HG03520 (cell line): ENCODE results near the gene TAS2R30.
"Not testable (repeated sequence)": the region's sequence is repeated elsewhere in the genome, so short reads cannot be mapped to it uniquely, and the experiment has no call there.

ENCODE experiments used
- ATAC-seq: cut with Tn5 transposase; IDR thresholded peaks from one replicate; pipeline ENCODE4 v1.9.1; 2021; ENCODE audit warnings: mild to moderate bottlenecking, moderate library complexity; ENCODE audit not compliant: unreplicated experiment

Gene TAS2R30

DNA sequence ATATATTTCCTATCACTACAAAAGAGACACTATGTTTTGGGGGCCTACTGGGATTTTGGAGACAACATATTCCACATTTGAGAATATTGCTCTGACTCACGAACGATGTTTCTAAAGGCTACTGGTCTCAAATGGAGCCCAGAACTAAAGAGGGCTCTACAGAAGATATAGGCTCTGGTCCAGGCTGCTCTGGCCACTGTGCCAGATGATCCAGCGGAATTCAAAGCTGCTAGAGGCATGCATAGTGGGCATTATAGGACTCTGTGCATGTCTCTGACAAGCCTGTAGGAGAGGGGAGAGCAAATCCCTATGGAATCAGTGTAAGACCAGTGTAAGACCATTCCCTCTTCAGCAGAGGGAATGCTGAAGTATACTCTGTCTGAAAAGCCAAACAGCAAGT, 4.1 kb downstream of the TAS2R30 start:
- no peak for ATAC-seq

DNA sequence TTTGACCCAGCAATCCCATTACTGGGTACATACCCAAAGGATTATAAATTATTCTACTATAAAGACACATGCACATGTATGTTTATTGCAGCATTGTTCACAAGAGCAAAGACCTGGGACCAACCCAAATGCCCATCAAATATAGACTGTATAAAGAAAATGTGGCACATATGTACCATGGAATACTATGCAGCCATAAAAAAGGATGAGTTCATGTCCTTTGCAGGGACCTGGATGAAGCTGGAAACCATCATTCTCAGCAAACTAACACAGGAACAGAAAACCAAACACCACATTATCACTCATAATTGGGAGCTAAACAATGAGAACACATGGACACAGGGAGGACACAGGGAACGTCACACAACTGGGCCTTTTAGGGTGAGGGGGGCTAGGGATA, 20.3 kb downstream of the TAS2R30 start:
- not testable (repeated sequence) for ATAC-seq

DNA sequence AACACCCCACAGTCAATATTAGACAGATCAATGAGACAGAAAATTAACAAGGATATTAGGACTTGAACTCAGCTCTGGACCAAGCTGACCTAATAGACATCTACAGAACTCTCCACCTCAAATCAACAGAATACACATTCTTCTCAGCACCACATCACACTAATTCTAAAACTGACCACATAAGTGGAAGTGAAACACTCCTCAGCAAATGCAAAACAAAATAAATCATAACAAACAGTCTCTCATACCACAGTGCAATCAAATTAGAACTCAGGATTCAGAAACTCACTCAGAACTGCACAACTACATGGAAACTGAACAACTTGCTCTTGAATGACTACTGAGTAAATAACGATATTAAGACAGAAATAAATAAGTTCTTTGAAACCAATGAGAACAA, 23.2 kb downstream of the TAS2R30 start:
- ATAC-seq: not testable (repeated sequence)

DNA sequence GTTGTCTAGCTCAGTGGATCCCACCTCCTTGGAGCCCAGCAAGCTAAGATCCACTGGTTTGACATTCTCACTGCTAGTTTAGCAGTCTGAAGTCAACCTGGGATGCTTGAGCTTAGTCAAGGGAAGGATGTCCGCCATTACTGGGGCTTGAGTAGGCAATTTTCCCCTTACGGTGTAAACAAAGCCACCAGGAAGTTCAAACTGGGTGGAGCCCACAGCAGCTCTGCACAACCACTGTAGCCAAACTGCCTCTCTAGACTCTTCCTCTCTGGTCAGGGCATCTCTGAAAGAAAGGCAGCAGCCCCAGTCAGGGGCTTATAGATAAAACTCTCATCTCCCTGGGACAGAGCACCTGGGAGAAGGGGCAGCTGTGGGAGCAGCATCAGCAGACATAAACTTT, 25.6 kb downstream of the TAS2R30 start:
- ATAC-seq: no peak

DNA sequence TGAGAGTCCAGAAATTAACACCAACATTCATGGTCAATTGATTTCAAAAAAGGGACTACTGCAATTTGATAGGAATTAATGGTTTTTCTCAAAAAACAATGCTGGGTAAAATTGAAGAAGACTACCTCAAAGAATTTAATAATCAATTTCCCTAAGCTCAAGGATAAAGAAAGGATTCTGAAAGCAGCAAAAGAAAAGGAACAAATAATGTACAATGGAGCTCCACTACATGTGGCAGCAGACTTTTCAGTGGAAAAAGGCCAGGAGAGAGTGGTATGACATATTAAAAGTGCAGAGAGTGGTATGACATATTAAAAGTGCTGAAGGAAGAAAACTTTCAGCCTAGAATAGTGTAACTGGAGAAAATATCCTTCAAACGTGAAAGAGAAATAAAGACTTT, 26.7 kb downstream of the TAS2R30 start:
- no peak for ATAC-seq

DNA sequence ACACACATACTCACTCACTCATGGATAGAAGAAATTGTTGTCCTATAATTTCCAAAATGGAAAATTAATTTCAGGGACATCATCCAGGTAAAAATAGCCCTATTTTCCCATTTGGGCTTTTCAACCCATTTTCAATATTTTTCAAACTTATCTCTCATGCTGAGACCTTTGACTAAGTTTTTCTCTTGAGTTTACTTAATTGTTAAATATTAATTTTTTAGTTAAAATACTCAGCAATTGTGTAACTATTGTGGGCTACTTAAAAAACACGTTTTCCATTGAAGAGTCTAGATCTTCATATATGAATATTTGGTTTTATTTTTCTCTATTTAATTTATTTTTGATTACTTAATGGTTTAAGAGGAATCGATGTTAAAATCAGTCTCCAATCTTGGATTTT, 28.2 kb downstream of the TAS2R30 start:
- no peak for ATAC-seq

DNA sequence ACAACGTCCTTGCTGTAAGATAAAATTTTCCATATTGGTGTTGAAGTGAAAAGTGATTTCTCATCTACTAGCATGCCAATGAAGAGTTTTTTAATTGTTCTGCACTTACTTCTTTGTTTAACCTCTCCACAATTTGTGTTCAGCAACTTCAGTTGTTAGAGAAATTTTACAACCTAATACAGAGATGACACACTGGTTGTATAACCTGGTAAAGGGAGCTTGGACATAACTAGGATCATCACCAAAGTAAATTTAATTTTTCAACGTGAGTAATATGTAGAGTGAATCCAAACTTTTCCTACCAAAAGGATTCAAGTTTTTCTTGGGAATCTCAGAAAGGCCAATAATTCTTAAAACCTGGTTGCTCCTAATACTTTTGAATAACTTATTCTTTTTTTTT, 28.9 kb downstream of the TAS2R30 start:
- no peak for ATAC-seq

DNA sequence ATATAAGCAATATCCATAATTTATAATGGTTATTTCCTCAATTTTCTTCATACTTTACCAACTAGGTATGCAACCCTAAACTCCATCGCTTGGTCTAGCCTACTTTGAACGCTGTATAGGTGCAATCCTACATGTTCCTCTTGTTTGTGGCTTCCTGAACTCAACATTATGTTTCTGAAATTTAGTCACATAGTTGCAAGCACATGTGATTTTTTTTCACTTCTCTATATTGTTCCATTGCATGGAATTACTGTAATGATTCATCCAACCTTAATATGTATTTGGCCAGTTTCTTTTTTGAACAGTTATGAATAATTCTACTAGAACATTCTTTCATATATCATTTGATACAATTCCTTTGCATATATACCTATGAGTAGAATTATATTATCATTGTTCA, 39.5 kb downstream of the TAS2R30 start:
- peak; percentile 50 for ATAC-seq

DNA sequence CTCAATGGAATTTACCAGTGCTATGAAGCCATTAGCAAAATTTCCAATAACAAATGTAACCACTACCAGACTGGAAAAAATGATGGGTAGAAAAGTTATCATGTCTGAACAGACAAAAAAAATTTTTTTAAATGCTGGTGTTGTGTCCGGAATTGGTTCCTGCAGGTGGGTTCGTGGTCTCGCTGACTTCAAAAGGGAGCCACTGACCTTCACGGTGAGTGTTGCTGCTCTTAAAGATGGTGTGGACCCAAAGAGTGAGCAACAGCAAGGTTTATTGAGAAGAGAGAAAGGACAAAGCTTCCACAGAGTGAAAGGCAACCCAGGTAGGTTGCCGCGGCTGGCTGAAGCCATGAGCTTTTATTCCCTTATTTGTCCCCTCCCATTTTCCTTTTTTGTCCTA, 42.3 kb downstream of the TAS2R30 start, which contains the start of gene TAS2R43:
TSS of gene TAS2R43 (minus strand) at position 186 of the 400 bp plus-strand sequence. CDS start at position 102, 84 bp downstream.
- ATAC-seq: no peak

DNA sequence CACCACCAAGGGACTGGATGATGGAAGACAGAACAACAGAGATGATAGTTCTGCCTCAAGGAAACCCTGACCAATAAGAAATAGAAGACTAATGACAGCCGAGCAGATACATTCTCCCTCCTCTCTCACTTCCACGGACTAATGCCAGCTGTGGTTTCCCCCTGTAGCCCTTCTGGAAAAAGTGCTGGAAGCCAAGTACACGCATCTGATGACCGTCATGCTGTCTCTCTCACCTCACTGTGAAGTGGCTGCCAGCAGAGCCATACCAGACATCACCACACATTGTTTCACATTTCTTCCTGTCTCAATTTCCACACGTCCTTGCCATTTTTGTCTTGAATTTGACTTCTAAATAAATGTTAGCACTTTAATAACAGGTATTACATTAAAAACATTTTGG, 45.2 kb downstream of the TAS2R30 start:
- no peak for ATAC-seq

DNA sequence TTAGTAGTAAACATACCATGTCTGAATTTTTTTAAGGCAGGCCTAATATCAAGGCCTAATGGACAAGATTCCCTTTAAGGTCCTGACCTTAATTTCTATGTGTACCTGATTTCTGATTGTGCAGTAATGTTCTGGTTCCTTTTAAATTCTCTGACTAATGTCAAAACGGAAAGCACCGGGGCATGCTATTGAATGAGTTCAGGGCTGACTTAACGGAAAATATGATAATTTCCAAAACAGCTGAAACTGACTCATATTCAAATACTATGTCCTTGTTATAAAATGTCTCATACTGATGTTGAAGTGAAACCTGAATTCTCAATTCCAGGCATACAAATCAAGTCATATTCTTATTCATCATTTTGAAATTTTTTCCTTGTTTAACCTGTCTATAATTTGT, 49.0 kb downstream of the TAS2R30 start:
- peak; percentile 46 for ATAC-seq
